Measurements from ENCODE around the gene IL2RG.

IL2RG gene

DNA sequence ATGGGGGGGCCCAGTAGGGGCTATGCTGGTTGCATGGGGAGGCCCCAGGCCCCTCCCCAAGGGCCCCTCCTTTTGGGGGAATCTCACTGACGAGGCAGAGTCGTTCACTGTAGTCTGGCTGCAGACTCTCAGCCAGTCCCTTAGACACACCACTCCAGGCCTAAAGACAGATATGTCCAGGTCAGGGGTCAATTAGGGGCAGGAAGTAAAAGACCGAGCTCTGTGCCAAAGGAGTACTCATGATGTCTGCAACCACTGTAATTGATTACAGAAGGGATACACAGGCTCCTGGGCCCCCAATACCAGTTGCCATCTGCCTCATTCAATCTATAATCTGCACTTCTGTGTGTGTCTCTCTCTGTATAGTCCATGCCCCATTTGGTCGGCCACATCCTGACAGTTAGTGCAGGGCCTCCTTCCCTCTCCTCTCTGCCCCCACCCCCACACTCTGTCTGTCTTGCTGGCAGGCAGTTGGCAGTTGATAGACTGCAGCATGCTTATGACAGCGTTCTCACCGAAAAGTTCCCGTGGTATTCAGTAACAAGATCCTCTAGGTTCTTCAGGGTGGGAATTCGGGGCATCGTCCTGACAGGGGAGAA, 3.5 kb downstream of the IL2RG start:
- DNase-seq, result peak; percentile 82

DNA sequence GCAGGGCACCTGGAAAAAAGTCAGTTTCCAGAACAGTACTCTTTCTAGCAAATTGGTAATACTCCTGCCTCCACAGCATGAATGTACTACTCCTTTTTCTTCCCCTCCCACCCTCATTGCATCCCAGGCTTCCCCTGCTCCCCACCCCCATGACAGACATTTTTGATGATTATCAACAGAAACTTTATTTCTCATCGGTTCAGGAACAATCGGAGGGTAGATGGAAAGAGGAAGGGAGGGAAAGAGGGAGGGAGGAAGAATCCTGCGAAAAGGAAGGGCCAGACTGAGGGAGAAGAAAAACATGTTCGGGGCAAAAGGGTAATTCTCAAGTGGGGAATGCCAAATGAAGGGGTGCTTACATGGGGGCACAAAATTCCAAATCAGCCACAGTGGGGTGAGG, 4.1 kb downstream of the IL2RG start:
- no peak for DNase-seq

DNA sequence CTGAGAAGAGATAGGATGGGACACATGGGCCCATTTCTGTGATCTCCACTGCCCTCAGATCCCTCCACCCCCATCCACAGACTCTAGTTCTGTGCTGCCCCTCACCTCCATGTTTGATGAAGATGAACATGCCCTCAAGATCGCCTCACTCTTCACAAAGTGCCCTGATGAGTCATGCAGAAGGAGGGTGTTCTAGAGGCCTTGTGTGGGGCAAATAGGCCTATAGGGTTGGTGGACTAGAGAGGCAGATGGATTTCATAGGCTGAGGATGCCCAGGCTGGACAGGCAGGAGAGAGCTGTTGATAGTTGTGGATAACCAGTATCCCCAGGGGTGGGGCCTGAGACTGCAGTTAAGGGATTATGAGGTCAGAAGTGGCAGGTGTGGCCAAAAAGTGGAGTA, 5.0 kb downstream of the IL2RG start, which contains the start of gene CXorf65:
Gene CXorf65 (minus strand): TSS at position 314 of the 400 bp plus-strand sequence. CDS start 184 bp downstream, at position 130.
- peak; percentile 71 for DNase-seq

DNA sequence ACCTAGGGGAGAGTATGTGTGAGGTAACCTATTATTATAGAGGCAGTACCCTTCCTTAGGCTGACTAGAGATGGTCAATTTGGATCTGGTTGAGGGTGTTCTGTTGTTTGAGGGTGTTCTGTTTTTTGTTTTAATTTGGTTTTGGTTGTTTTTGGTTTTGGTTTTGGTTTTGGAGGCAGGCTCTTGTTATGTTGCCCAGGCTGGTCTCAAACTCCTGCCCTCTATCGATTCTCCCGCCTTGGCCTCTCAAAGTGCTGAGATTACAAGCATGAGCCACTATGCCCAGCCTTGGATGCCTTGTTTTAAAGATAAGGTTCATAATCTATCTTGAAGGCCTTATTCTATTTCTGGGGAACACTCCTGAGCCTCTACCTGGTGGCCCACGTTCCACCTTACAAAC, 5.7 kb downstream of the IL2RG start:
- peak; percentile 13 for DNase-seq

DNA sequence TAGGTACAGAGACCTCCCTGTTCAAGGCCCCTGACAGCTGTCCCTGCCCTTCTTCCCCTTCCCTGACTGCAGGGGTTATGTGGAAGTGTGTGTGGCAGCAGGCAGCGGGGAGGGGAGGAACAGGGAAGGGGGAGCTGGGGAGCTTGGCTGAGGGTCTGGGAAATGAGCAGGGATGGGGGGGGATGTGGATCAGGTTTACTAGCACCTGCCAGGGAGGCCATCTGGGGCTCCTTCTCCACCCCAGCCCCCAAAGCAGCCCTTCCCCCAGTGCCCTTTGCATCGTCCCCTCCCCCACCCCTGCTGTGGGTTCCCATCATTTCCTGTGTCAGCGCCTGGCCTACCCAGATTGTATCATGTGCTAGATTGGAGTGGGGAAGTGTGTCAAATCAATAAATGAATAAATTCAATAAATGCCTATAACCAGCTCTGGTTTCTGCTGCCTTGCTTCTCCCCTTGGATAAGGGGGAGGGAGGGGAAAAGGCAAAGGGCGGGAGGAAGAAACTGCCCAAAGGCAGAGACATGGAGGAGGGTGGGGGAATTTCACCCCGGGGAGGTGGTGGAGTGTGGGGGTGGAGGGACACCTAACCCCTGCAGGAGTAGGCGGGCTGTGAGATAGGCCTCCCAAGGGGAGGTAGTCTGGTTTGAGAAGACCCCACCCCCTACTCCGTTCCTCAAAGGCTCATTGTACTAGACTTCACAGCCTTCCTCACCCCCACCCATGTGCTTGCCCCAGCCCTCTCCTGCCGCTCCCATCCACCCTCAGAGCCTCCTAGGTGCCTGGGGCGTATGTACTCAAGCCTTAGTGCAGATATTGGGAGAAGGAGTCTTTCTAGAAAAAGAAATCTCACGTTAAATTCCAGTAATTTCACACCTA, 8.0 kb downstream of the IL2RG start:
- DNase-seq, result peak; percentile 85

DNA sequence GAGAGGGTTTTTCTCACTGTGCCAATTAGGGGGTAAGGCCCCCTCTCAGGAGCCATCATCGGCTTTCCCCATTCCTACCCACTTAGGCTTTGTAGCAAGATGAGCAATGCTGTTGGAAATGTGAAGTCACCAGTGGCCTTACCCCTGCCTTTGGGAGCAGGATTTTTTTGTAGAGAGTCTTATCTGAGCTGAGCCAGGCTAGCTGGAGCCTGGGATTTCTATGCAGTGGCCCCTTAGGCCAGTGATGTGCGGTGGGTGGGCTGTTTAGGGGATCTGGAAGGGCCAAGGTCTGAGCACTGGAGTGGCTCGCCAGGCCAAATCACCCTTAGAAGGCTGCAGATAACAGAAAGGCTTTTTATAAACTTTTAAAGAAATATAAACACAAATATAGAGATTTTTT, 9.1 kb downstream of the IL2RG start:
- peak; percentile 41 for DNase-seq

DNA sequence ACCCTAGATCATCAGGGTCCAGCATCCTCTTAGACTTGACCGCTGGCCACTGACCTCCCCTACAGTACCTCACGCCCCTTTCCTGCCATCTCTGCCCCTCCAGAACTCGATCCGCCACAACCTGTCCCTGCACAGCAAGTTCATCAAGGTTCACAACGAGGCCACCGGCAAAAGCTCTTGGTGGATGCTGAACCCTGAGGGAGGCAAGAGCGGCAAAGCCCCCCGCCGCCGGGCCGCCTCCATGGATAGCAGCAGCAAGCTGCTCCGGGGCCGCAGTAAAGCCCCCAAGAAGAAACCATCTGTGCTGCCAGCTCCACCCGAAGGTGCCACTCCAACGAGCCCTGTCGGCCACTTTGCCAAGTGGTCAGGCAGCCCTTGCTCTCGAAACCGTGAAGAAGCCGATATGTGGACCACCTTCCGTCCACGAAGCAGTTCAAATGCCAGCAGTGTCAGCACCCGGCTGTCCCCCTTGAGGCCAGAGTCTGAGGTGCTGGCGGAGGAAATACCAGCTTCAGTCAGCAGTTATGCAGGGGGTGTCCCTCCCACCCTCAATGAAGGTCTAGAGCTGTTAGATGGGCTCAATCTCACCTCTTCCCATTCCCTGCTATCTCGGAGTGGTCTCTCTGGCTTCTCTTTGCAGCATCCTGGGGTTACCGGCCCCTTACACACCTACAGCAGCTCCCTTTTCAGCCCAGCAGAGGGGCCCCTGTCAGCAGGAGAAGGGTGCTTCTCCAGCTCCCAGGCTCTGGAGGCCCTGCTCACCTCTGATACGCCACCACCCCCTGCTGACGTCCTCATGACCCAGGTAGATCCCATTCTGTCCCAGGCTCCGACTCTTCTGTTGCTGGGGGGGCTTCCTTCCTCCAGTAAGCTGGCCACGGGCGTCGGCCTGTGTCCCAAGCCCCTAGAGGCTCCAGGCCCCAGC, 10.5 kb downstream of the IL2RG start:
- peak; percentile 15 for DNase-seq

DNA sequence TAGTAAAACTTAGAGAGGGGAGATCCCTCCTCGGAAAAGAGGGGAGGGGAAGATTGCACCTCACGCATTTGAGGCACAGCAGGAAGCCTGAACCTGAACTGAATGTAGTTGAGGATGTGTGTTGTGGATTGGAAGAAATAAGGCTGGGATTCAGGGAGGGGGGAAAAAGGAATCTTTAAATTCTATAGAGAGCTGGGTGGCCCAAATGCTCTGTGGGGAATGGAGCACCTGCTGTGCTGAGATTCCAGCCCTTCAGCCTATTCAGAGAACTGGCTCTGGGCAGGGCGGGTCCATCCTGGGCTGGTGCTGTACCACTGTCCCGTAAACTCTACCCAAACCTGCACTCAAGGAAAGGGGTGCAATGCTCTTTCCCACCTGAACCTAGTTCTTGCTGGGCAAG, 11.6 kb downstream of the IL2RG start:
- no peak for DNase-seq

DNA sequence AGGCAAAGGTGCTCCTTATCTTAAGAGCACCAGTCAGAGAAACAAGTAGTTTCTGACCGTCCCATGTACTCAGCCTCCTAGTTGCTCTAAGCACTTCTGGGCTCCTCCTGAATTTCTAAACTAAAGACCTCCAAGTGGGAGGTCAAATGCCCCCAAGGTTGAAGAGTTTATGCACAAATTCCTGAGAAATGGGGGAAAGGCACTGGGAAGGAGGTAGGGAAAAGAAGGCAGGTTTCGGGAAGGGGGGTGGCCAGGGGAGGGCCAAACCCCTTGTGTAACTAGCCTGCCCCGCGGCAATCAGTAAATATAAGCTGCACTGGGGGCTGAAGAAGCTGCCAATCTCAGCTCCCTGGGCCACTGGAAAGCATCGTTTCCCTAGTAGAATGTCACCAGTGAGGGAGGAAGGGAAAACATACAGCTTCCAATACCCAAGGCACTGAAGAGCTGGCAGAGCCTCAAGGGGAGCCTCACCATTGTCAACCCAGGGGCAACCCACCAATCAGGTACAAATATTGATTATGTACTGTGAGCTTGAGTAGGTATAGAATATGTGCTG, 12.3 kb downstream of the IL2RG start:
- no peak for DNase-seq

DNA sequence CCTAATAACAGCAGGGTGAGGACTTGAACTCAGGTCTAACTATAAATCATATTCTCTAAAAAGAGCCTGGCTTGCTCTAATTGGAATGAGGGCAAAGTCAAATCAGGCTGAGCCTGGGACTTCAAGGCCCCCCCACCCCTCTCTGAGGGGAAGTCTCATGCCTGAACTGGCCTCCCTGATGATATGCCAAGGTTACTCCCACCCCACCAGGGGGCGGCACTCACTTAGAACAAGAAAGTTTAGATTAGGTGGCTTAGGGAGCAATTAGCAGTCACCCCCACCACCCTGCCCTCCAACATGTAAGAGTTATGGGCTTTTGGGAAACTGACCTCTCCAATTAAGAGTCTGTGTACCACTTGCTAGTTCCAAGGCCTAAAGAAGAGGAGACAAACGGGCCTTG, 13.1 kb downstream of the IL2RG start:
- peak; percentile 86 for DNase-seq

DNA sequence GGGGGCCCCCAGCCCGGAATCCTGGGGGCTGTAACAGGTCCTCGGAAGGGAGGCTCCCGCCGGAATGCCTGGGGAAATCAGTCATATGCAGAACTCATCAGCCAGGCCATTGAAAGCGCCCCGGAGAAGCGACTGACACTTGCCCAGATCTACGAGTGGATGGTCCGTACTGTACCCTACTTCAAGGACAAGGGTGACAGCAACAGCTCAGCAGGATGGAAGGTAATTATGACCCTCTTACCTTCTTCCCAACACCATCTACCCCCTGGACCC, 14.7 kb downstream of the IL2RG start:
- no peak for DNase-seq

DNA sequence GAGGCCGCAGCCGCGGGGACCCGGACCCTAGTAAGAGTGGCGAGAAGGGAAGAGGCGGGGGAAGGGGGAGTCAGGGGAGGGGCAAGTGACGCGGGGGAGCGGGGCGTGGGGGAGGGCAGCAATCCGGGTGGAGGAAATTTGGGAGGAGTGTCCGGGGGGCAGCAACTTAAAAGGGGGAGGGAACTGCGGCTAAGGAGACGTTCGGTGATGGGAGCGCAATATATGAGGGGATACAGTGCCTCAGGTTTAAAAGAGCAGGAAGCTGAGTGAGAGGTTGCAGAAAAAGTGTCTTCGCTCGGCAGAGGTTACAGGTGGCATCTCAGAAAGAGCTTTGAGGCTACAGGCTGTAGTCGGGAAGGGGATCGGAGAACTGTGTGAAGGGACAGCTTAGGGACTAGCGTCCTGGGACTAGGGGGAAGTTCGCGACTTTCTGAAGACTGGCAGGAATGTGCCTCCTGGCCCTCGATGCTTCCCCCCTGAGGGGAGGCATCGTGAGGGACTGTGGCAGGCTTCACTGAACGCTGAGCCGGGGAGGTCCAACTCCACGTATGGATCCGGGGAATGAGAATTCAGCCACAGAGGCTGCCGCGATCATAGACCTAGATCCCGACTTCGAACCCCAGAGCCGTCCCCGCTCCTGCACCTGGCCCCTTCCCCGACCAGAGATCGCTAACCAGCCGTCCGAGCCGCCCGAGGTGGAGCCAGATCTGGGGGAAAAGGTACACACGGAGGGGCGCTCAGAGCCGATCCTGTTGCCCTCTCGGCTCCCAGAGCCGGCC, 15.2 kb downstream of the IL2RG start:
- DNase-seq, result peak; percentile 66

DNA sequence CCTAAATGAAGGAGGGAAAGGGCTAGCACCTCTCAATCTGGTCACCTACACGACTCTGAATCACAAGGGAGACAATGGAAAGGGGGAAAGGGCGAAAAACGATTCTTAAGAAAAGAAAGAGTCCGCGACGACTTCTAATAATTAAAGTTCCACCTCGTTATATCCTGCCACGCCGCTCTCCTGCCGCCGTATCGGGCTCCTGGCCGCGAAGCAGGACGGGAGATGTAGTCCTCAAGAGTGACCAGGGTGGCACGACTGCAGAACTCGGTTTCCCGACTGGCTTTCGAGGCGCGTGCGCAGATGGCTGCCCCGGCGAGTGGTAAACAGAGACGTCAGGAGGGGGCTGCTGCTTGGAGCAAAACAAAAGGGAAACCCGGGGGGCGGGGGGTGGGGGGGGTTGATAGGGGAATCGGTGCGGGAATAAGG, 15.8 kb downstream of the IL2RG start, which contains the start of gene FOXO4:
Gene FOXO4 (plus strand): TSS at position 297 of the 426 bp plus-strand sequence. CDS start 678 bp downstream, outside the sequence.
- DNase-seq, result peak; percentile 93

DNA sequence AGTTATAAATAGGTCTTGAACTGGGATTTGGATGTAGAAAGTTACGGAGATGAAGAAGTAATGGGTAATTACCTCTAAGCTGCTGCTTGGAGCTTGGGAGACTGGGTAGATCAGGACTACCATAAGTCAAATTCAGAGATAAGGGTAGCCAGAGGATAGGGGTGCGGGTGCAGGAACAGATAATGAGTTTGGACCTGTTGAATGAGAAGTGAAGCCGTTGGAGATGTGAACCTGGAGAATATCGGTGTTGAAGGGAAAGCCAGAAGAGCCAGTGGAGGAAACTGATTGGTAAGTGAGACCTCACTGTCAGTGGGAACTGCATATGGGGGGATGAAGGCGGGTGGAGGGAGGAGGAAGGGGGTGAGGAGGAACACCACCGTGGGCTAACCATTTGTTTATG, 16.3 kb downstream of the IL2RG start:
- peak; percentile 52 for DNase-seq

DNA sequence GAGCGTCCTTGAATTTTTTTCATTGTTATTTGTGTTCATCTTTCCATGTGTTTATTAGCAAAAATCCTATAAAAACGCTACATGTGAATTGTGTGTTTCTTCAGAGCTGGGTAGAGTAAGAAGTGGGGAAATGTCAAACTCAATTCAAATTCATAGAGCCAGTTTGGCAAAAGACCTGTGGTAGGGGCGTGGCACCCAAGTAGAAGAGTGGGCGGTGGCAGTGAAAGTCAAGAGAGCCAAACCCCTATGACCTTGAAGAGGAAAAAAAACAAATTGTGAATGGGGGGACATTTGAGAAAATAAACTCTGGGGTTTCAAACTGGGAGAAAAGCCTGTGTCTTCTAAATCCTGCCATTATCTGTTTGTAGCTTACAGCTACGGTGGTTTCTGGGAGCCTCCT, 20.1 kb downstream of the IL2RG start:
- peak; percentile 53 for DNase-seq

DNA sequence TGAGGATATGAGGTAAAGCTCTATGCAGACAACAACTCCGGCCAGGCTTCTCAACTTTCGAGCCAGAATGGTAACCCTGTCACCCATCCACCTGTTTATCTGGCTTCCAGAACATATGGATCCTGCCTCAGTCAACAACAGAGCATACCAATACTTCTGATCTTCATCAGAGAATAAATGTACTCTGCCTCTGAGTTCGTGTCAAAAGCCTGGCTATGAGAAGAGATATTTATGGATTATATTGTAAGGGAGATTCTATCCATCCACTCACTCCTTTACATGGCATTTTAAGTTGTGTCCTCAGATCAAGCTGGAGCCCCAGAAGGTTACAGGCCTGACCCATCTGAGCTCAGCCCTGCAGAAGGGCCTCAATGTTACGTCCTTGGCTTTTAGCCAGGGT, 25.5 kb downstream of the IL2RG start:
- DNase-seq, result no peak

DNA sequence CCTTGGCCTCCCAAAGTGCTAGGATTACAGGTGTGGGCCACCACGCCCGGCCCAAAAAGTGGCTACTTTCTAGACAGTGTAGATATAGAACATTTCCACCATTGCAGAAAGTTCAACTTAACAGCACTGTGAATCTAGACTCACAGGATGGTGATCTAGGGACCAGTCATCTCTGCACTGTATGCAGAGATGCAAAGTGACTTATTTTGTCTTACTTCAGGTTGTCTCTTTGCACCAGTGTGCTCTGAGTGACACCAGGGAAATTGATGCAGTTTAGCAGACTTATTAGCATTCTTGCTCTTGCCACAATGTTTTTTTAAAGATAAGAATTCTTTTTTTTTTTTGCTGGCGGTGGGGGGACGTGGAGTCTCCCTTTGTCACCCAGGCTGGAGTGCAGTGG, 28.6 kb downstream of the IL2RG start:
- no peak for DNase-seq

DNA sequence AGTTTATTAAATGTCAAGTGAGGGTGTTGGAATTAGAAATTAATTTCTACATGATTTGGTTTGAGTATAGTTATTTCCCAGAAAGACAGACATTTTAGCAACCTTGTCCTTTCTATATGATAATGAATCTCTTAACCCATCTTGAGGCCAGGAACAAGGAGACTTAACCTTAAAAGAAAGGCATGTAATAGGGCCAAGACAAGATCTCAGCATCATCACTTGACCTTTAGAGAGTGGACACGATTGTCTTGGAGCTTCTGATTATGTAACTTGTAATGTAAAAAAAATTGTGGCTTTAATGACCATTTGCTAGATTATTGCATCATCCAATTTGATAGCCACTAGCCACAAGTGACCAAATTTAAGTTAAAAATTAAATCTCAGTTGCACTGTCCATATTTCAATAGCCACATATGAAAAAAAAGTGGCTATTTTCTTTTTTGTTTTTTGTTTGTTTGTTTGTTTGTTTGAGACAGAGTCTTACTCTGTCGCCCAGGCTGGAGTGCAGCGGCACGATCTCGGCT, 29.2 kb downstream of the IL2RG start:
- DNase-seq, result no peak

DNA sequence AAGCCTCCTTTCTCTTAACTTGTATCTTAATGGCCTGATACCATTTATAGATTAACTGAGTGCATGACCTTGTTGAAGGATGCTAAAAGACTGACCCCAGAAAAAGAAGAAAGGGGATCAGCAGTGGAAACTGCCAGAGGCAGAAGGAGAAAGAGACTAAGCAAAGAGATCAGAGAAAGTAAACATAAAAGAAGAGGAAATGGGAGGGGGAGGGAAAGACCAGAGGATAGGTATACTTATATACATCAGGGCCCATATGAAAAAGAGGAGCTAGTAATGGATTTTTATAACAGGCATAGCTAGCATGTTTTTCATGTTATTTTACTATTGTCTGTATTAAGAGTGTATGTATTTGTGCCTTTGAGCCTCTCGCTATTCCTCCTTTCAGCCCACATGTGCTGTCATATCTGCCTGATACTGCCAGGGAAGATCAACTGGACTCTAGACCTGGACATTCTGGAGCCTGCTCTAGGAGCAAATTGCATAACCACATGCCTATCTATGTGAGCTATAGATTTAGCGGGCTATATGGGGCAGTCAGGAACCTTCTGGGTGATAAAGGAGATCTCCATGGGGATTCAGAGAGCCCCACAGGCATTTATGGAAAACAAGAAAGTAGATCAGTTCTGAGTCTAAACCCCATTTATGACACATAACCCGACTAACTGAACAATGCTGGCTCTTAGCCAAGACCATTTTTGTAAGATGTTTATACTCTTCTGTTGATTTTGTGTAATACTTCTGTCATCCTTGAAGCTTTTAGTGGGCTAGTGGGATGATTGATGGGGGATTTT, 29.9 kb downstream of the IL2RG start:
- DNase-seq, result peak; percentile 22

DNA sequence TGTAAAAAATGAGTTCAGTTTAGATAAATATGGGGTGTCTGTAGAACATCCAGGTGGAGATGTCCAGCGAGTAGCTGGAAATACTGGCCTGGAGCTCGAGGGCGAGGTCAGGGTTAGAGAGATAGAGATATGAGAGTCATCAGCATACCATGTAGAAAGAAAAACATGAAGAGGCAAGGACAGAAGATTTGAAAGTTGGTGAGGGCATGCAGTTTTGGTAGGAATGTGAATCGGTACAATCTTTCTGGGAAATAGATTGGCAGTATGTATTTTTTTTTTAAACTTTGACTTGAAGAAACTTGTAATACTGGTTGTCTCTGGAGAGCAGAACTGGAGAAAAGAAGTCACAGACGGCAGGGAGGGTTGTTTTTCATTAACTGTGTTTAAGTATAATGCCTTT, 40.8 kb downstream of the IL2RG start:
- no peak for DNase-seq

All from hematopoietic multipotent progenitor cell treated with erythropoietin and hydrocortisone succinate and interleukin-3 and kit ligand, for 6 days (in vitro differentiated cells).